HEK293 (cell line): ENCODE measurements around the gene MAP3K20.

Experiments used
- KLF10 ChIP-seq: fragments of 450-650 bp; IDR thresholded peaks from 2 replicates; pipeline ENCODE4 v1.5.1; 2018; ENCODE audit warnings: missing biosample characterization, mild to moderate bottlenecking, missing genetic modification characterization
- MZF1 ChIP-seq: fragments of 450-650 bp; formaldehyde crosslinking; IDR thresholded peaks from 2 replicates; pipeline ENCODE4 v1.5.1; 2017; ENCODE audit warnings: missing biosample characterization, missing genetic modification characterization, borderline replicate concordance
- ZNF175 ChIP-seq: fragments of 450-650 bp; formaldehyde crosslinking; IDR thresholded peaks from 2 replicates; pipeline ENCODE4 v1.5.1; 2016; ENCODE audit warnings: missing biosample characterization, missing genetic modification characterization
- ZNF549 ChIP-seq: fragments of 450-650 bp; IDR thresholded peaks from 2 replicates; pipeline ENCODE4 v1.5.1; 2018; ENCODE audit warnings: missing biosample characterization, missing genetic modification characterization, mild to moderate bottlenecking, inconsistent platforms, moderate library complexity
- ZNF785 ChIP-seq: fragments of 450-650 bp; formaldehyde crosslinking; IDR thresholded peaks from 2 replicates; pipeline ENCODE4 v1.5.1; 2016; ENCODE audit warnings: missing biosample characterization, missing genetic modification characterization
- TF ChIP-seq, protein P1 (sequence below): fragments of 450-650 bp; formaldehyde crosslinking; IDR thresholded peaks from 2 replicates; pipeline ENCODE4 v1.5.1; 2016; ENCODE audit warnings: missing biosample characterization, missing genetic modification characterization
- TF ChIP-seq, protein P2 (sequence below): fragments of 450-650 bp; formaldehyde crosslinking; IDR thresholded peaks from 2 replicates; pipeline ENCODE4 v1.5.1; 2016; ENCODE audit warnings: missing biosample characterization, missing genetic modification characterization
- TF ChIP-seq, protein P3 (sequence below): fragments of 450-650 bp; IDR thresholded peaks from 2 replicates; pipeline ENCODE4 v1.5.1; 2018; ENCODE audit warnings: missing biosample characterization, mild to moderate bottlenecking, missing genetic modification characterization
- TF ChIP-seq, protein P4 (sequence below): fragments of 450-650 bp; formaldehyde crosslinking; IDR thresholded peaks from 2 replicates; pipeline ENCODE4 v1.5.1; 2016; ENCODE audit warnings: missing biosample characterization, missing genetic modification characterization
- TF ChIP-seq, protein P5 (sequence below): sonication (generic); formaldehyde crosslinking; IDR thresholded peaks from 2 replicates; pipeline ENCODE4 v1.8.1; 2022; ENCODE audit warnings: mild to moderate bottlenecking, moderate library complexity, missing genetic modification reagents
- TF ChIP-seq, protein P6 (sequence below): fragments of 450-650 bp; formaldehyde crosslinking; IDR thresholded peaks from 2 replicates; pipeline ENCODE4 v1.5.1; 2016; ENCODE audit warnings: missing biosample characterization, missing genetic modification characterization

DNA sequence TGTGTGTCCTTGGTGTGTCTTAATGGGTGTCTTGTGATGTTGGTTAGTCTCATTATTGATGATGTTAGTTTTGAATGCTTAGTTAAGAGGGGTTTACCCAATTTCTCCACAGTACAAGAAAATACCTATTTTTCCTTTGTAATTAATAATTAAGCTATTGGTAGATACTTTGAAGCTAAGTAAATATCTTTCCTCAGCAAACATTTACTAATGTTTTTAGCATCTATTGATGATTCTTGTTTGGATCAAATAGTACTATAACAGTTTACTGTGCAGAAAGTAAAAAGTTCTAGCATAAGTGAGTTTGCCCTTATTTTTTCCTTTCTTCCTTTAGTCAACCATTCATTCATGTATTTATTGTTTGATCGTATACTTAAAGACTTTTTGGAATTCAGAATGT, 19.1 kb downstream of the MAP3K20 start:
- no peak for TF ChIP-seq ZNF785
- TF ChIP-seq, protein P1, sequence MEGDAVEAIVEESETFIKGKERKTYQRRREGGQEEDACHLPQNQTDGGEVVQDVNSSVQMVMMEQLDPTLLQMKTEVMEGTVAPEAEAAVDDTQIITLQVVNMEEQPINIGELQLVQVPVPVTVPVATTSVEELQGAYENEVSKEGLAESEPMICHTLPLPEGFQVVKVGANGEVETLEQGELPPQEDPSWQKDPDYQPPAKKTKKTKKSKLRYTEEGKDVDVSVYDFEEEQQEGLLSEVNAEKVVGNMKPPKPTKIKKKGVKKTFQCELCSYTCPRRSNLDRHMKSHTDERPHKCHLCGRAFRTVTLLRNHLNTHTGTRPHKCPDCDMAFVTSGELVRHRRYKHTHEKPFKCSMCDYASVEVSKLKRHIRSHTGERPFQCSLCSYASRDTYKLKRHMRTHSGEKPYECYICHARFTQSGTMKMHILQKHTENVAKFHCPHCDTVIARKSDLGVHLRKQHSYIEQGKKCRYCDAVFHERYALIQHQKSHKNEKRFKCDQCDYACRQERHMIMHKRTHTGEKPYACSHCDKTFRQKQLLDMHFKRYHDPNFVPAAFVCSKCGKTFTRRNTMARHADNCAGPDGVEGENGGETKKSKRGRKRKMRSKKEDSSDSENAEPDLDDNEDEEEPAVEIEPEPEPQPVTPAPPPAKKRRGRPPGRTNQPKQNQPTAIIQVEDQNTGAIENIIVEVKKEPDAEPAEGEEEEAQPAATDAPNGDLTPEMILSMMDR (tag by site-specific recombination) = no peak
- TF ChIP-seq KLF10 (tag by site-specific recombination) = no peak
- TF ChIP-seq, protein P2, sequence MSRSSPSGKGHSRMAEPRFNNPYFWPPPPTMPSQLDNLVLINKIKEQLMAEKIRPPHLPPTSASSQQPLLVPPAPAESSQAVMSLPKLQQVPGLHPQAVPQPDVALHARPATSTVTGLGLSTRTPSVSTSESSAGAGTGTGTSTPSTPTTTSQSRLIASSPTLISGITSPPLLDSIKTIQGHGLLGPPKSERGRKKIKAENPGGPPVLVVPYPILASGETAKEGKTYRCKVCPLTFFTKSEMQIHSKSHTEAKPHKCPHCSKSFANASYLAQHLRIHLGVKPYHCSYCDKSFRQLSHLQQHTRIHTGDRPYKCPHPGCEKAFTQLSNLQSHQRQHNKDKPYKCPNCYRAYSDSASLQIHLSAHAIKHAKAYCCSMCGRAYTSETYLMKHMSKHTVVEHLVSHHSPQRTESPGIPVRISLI = no peak
- TF ChIP-seq, protein P3, sequence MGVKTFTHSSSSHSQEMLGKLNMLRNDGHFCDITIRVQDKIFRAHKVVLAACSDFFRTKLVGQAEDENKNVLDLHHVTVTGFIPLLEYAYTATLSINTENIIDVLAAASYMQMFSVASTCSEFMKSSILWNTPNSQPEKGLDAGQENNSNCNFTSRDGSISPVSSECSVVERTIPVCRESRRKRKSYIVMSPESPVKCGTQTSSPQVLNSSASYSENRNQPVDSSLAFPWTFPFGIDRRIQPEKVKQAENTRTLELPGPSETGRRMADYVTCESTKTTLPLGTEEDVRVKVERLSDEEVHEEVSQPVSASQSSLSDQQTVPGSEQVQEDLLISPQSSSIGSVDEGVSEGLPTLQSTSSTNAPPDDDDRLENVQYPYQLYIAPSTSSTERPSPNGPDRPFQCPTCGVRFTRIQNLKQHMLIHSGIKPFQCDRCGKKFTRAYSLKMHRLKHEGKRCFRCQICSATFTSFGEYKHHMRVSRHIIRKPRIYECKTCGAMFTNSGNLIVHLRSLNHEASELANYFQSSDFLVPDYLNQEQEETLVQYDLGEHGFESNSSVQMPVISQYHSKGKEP = no peak
- TF ChIP-seq, protein P4, sequence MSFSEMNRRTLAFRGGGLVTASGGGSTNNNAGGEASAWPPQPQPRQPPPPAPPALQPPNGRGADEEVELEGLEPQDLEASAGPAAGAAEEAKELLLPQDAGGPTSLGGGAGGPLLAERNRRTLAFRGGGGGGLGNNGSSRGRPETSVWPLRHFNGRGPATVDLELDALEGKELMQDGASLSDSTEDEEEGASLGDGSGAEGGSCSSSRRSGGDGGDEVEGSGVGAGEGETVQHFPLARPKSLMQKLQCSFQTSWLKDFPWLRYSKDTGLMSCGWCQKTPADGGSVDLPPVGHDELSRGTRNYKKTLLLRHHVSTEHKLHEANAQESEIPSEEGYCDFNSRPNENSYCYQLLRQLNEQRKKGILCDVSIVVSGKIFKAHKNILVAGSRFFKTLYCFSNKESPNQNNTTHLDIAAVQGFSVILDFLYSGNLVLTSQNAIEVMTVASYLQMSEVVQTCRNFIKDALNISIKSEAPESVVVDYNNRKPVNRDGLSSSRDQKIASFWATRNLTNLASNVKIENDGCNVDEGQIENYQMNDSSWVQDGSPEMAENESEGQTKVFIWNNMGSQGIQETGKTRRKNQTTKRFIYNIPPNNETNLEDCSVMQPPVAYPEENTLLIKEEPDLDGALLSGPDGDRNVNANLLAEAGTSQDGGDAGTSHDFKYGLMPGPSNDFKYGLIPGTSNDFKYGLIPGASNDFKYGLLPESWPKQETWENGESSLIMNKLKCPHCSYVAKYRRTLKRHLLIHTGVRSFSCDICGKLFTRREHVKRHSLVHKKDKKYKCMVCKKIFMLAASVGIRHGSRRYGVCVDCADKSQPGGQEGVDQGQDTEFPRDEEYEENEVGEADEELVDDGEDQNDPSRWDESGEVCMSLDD = no peak
- TF ChIP-seq ZNF175 (tag by site-specific recombination) = no peak
- TF ChIP-seq, protein P5, sequence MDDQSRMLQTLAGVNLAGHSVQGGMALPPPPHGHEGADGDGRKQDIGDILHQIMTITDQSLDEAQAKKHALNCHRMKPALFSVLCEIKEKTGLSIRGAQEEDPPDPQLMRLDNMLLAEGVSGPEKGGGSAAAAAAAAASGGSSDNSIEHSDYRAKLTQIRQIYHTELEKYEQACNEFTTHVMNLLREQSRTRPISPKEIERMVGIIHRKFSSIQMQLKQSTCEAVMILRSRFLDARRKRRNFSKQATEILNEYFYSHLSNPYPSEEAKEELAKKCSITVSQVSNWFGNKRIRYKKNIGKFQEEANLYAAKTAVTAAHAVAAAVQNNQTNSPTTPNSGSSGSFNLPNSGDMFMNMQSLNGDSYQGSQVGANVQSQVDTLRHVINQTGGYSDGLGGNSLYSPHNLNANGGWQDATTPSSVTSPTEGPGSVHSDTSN (CRISPR knock-in tag) = no peak
- TF ChIP-seq, protein P6, sequence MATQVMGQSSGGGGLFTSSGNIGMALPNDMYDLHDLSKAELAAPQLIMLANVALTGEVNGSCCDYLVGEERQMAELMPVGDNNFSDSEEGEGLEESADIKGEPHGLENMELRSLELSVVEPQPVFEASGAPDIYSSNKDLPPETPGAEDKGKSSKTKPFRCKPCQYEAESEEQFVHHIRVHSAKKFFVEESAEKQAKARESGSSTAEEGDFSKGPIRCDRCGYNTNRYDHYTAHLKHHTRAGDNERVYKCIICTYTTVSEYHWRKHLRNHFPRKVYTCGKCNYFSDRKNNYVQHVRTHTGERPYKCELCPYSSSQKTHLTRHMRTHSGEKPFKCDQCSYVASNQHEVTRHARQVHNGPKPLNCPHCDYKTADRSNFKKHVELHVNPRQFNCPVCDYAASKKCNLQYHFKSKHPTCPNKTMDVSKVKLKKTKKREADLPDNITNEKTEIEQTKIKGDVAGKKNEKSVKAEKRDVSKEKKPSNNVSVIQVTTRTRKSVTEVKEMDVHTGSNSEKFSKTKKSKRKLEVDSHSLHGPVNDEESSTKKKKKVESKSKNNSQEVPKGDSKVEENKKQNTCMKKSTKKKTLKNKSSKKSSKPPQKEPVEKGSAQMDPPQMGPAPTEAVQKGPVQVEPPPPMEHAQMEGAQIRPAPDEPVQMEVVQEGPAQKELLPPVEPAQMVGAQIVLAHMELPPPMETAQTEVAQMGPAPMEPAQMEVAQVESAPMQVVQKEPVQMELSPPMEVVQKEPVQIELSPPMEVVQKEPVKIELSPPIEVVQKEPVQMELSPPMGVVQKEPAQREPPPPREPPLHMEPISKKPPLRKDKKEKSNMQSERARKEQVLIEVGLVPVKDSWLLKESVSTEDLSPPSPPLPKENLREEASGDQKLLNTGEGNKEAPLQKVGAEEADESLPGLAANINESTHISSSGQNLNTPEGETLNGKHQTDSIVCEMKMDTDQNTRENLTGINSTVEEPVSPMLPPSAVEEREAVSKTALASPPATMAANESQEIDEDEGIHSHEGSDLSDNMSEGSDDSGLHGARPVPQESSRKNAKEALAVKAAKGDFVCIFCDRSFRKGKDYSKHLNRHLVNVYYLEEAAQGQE (tag by site-specific recombination) = no peak
- TF ChIP-seq MZF1 (tag by site-specific recombination) = no peak
- TF ChIP-seq ZNF549 (tag by site-specific recombination) = no peak
